Choroid plexus epithelial cell (primary cell): Measurements from ENCODE around the gene AFF2.

ENCODE experiments used
- DNase-seq: peaks from one replicate; pipeline ENCODE4 v3.0.0-alpha.2; 2010; ENCODE audit warnings: low read depth
- H3K4me3 ChIP-seq: 2 replicates; pipeline ENCODE4 v1.5.1; 2011; ENCODE audit warnings: low read depth, mild to moderate bottlenecking, control low read depth, low read length, moderate library complexity
- TF ChIP-seq, protein P1 (sequence below): conservative IDR thresholded peaks from 2 replicates; pipeline ENCODE4 v1.5.1; 2011; ENCODE audit warnings: low read depth, mild to moderate bottlenecking, control low read depth, inconsistent platforms, low read length, moderate library complexity

The AFF2 gene

GRCh38 chrX:148562846-148563245 lies 62.4 kb downstream of the AFF2 start:
- no peak for DNase-seq
- TF ChIP-seq, protein P1, sequence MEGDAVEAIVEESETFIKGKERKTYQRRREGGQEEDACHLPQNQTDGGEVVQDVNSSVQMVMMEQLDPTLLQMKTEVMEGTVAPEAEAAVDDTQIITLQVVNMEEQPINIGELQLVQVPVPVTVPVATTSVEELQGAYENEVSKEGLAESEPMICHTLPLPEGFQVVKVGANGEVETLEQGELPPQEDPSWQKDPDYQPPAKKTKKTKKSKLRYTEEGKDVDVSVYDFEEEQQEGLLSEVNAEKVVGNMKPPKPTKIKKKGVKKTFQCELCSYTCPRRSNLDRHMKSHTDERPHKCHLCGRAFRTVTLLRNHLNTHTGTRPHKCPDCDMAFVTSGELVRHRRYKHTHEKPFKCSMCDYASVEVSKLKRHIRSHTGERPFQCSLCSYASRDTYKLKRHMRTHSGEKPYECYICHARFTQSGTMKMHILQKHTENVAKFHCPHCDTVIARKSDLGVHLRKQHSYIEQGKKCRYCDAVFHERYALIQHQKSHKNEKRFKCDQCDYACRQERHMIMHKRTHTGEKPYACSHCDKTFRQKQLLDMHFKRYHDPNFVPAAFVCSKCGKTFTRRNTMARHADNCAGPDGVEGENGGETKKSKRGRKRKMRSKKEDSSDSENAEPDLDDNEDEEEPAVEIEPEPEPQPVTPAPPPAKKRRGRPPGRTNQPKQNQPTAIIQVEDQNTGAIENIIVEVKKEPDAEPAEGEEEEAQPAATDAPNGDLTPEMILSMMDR, result no peak
- no peak overlapping the region for H3K4me3 ChIP-seq

DNA sequence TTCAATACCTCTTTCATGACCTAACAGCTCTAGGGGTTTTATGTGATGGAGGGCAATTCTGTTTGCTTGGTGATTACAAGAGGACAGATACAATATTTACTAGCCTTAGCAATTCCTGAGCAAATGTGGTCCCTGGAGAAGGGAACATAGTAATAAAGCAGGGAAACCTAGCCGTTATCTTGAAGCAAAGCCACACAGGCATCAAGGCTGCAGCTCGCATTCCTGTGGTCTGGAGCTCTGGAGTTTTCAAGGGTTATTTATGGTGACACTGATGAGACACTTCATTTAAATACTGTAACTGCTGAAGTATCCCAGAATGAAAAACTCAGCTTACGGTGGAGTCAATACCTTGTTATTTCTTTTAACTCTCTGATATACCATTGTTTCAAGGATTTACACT lies 66.8 kb downstream of the AFF2 start:
- TF ChIP-seq, protein P1, result no peak
- peak; percentile 13 for DNase-seq
- no peak overlapping the region for H3K4me3 ChIP-seq

DNA sequence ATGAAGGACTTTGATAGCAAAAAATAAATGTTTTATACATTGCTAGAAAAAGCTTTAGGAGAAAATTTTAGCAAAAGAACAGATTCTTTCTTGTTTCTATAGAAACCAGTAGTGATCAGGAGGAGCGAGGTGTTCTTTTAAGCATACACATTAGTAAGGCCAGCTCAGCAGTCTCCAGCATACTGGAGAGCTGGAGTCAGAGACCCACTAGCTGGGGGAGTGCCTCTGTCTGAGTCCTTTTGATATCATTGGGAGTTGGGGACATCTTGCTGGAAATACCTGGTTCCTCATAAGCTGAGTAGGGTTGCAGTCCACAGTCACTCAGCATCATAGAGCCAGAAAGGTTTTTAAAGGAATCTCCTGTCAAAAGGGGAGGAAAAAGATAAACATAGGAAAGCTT lies 67.4 kb downstream of the AFF2 start:
- TF ChIP-seq, protein P1, result no peak
- H3K4me3 ChIP-seq, result no peak overlapping the region
- no peak for DNase-seq

DNA sequence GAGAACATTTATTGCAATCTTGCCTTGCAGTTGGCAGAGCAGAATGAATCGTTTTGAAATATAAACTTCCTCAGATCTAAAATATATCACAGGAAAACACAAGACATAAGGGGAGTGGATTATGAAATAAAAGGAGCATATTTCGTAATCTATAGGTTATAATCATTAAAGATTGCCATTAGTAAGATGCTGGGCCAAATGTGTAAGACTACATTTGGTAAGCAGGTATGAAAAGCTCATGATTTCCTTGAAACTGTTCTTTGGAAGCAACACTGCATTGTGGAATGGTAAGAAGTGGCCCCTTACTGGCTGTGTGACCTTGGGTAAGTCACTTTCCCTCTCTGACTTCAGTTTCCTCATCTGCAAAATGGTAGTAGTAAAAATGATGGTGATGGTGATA lies 68.3 kb downstream of the AFF2 start:
- TF ChIP-seq, protein P1, result no peak
- DNase-seq, result no peak
- H3K4me3 ChIP-seq, result no peak overlapping the region

DNA sequence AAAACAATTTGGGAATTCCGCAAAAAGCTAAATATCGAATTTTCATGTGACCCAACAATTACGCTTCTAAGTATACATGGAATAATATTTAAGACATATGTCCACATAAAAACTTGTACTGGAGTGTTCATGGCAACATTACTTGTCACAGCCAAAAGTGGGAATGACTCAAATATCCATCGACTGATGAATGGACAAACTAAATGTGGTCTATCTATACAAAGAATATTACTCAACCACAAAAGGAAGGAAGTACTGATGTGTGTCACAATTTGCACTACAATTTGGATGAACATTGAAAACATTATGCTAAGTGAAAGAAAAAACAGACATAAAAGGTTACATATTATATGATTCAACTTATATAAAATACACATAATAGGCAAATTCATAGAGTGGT lies 71.9 kb downstream of the AFF2 start:
- DNase-seq, result no peak
- TF ChIP-seq, protein P1, result no peak
- H3K4me3 ChIP-seq, result no peak overlapping the region

DNA sequence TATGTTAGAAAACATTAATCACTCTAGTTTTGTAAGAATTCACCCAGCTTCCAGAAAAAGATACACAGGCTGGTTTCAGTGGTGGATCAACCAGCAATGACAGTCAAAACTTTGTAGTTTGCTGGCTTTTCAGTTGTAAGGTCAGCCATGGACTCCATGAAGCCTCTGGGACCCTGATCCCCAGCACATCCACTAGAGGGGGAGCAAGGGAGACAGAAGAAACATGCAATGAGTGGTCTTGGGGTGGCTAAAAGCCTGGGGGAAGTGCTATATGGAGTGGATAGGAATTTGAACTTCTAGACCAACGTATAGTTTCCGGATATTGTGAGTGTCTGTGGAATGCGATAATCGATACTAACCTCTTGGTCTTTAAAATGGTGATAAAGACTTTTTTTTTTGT lies 72.7 kb downstream of the AFF2 start:
- TF ChIP-seq, protein P1, result no peak
- no peak for DNase-seq
- no peak overlapping the region for H3K4me3 ChIP-seq

- TF ChIP-seq, protein P1, result no peak
- no peak overlapping the region for H3K4me3 ChIP-seq
- DNase-seq, result no peak
Measured at GRCh38 chrX:148574237-148574973, 74.0 kb downstream of the AFF2 start.
